Caco-2 (cell line): ENCODE measurements around the gene KCNH4. TPM values are rescaled to one million over a fixed set of nuclear protein-coding genes. Genes with fewer than 3 reads are reported as not detected.

Experiments
- BruUV-seq: library from RNA; stranded (reverse); fragments of 400-500 nt; replicated peaks from 2 replicates; lab custom pipeline; 2021; lab: Mats Ljungman, UMichigan
- CTCF ChIA-PET: fragments of 300-600 bp; sonication (Branson Sonifier 250); formaldehyde crosslinking; loops from one replicate; lab custom pipeline; 2022; ENCODE audit warnings: antibody characterized with exemption; lab: Charles Lee
- POLR2A ChIA-PET: fragments of 300-600 bp; sonication (Branson Sonifier 250); formaldehyde crosslinking; loops from one replicate; lab custom pipeline; 2022; ENCODE audit warnings: antibody characterized with exemption; lab: Charles Lee
- DNase-seq, 2 experiments: peaks; one replicate each; pipeline versions ENCODE4 v3.0.0 to v3.0.0-alpha.2; 2020 to 2022
- H3K27me3 ChIP-seq: replicated peaks from 2 replicates; pipeline ENCODE4 v1.6.0; 2011; ENCODE audit warnings: low read length; ENCODE audit not compliant: control insufficient read depth, insufficient read depth
- H3K36me3 ChIP-seq: 2 replicates; pipeline ENCODE4 v1.5.1; 2011; ENCODE audit warnings: low read length; ENCODE audit not compliant: control insufficient read depth, insufficient read depth
- H3K4me1 ChIP-seq: fragments of 250-450 bp; sonication (Bioruptor Pico); 2 replicates; pipeline ENCODE4 v1.5.1; 2020; ENCODE audit warnings: mild to moderate bottlenecking
- H3K4me3 ChIP-seq: 2 replicates; pipeline ENCODE4 v1.5.1; 2011; ENCODE audit warnings: low read depth, mild to moderate bottlenecking, control low read depth, low read length
- H3K9me3 ChIP-seq: fragments of 250-450 bp; sonication (Bioruptor Pico); 2 replicates; pipeline ENCODE4 v1.5.1; 2020; ENCODE audit warnings: mild to moderate bottlenecking, moderate library complexity
- H3K27ac Mint-ChIP-seq: one replicate; pipeline ENCODE4 v1.8.0; 2022; ENCODE audit warnings: mixed read lengths; ENCODE audit not compliant: unreplicated experiment
- H3K27me3 Mint-ChIP-seq: one replicate; pipeline ENCODE4 v1.8.0; 2022; ENCODE audit warnings: mixed read lengths; ENCODE audit not compliant: insufficient read depth, unreplicated experiment
- H3K36me3 Mint-ChIP-seq: one replicate; pipeline ENCODE4 v1.8.0; 2022; ENCODE audit warnings: mild to moderate bottlenecking, mixed read lengths; ENCODE audit not compliant: insufficient read depth, unreplicated experiment
- H3K4me1 Mint-ChIP-seq: one replicate; pipeline ENCODE4 v1.8.0; 2022; ENCODE audit warnings: low read depth, mixed read lengths; ENCODE audit not compliant: unreplicated experiment
- H3K4me3 Mint-ChIP-seq: one replicate; pipeline ENCODE4 v1.8.0; 2022; ENCODE audit warnings: mild to moderate bottlenecking, moderate library complexity, mixed read lengths; ENCODE audit not compliant: unreplicated experiment
- H3K9me3 Mint-ChIP-seq: one replicate; pipeline ENCODE4 v1.8.0; 2022; ENCODE audit warnings: mixed read lengths; ENCODE audit not compliant: unreplicated experiment
- intact Hi-C: fragments of 100-400 bp; cut with micrococcal nuclease; formaldehyde crosslinking; loops from one replicate; pipeline ENCODE4 v1.10.0; 2022; ENCODE audit not compliant: unreplicated experiment
- total RNA-seq: library from RNA; stranded (reverse); gene quantifications from 2 replicates; pipeline ENCODE4 v1.2.3, GENCODE V29; 2022
- TF ChIP-seq, protein P1 (sequence below), 2 experiments: fragments of 200-600 bp in 1 of 2; IDR thresholded peaks; 1 replicate in 1 of 2; 2 replicates in 1 of 2; pipeline versions ENCODE4 v1.5.1 to v1.8.0; 2011 to 2022; ENCODE audit warnings: antibody characterized with exemption in 1 of 2, control low read depth in 1 of 2, inconsistent platforms in 1 of 2, low read depth in 1 of 2, low read length in 1 of 2, mild to moderate bottlenecking in 1 of 2, moderate library complexity in 1 of 2; ENCODE audit not compliant: insufficient read depth in 1 of 2, severe bottlenecking in 1 of 2, unreplicated experiment in 1 of 2

The KCNH4 gene
- total RNA-seq, 1 experiment from 2014 or later = 0.07 TPM

DNA sequence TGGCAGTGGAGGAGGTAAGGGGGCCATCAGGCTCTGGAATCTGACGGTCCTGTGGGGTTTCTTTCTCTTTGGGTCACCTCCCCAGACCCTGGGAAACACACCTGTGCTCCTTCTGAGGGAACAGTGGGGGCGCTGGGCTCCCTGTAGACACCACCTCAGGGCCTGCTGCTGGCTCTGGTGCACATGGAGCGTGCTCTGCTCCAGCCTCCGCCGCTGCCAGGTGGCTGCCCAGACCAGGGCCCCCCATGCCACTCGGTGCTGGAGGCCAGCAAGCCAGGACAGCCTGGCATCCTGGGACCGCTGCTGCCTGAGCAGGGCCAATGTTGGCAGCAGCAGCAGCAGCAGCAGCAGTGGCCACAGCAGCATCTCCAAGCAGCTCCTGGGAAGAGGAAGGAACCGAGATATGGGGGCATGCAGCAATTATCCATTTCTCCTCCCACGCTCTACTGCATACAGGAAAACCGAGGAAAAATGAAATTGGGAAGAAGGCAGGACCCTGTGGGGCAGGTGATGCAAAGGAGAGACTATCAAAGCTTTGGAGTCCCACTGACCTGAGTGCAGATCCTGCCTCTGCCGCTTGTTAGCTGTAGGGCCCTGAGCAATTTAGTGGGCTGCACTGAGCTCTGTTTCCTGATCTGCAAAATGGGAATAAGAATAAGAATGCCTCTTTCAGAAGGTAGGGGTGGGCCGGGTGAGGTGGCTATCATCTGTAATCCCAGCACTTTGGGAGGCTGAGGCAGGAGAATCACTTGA lies 12.4 kb upstream of the KCNH4 start:
- Mint-ChIP-seq H3K27ac (peak overlapping the region; percentile 82), H3K36me3 (peaks cover 13% of the 10 kb centered on the region), H3K4me3 (peak overlapping the region; percentile 84), H3K27me3 (no peaks in the 10 kb centered on the region), H3K4me1 (peaks cover 16% of the 10 kb centered on the region), H3K9me3 (no peaks in the 10 kb centered on the region)
- Histone ChIP-seq H3K4me3 (peak overlapping the region; percentile 60), H3K27me3 (no peaks in the 10 kb centered on the region), H3K4me1 (peaks cover 11% of the 10 kb centered on the region), H3K36me3 (no peaks in the 10 kb centered on the region; the same call in 1 of the 2 replicates), H3K9me3 (no peaks in the 10 kb centered on the region)
- no peak for DNase-seq
- BruUV-seq = no TSS peak
- TF ChIP-seq, protein P1, sequence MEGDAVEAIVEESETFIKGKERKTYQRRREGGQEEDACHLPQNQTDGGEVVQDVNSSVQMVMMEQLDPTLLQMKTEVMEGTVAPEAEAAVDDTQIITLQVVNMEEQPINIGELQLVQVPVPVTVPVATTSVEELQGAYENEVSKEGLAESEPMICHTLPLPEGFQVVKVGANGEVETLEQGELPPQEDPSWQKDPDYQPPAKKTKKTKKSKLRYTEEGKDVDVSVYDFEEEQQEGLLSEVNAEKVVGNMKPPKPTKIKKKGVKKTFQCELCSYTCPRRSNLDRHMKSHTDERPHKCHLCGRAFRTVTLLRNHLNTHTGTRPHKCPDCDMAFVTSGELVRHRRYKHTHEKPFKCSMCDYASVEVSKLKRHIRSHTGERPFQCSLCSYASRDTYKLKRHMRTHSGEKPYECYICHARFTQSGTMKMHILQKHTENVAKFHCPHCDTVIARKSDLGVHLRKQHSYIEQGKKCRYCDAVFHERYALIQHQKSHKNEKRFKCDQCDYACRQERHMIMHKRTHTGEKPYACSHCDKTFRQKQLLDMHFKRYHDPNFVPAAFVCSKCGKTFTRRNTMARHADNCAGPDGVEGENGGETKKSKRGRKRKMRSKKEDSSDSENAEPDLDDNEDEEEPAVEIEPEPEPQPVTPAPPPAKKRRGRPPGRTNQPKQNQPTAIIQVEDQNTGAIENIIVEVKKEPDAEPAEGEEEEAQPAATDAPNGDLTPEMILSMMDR (IDR thresholded peaks at IDR 0.05; ENCODE audit: insufficient read depth in 1 of 2, low read depth in 1 of 2, low read length in 1 of 2, severe bottlenecking in 1 of 2, unreplicated experiment in 1 of 2) = no peak
- ChIA-PET POLR2A (no interaction called here), CTCF (interaction anchor here (0.5 to 1.9 kb wide), 5 partner anchors 9 to 166 kb away, joined by 3 to 15 read pairs (median 4); partner anchors contain the start of gene HCRT)
- intact Hi-C loops = no loop called here

DNA sequence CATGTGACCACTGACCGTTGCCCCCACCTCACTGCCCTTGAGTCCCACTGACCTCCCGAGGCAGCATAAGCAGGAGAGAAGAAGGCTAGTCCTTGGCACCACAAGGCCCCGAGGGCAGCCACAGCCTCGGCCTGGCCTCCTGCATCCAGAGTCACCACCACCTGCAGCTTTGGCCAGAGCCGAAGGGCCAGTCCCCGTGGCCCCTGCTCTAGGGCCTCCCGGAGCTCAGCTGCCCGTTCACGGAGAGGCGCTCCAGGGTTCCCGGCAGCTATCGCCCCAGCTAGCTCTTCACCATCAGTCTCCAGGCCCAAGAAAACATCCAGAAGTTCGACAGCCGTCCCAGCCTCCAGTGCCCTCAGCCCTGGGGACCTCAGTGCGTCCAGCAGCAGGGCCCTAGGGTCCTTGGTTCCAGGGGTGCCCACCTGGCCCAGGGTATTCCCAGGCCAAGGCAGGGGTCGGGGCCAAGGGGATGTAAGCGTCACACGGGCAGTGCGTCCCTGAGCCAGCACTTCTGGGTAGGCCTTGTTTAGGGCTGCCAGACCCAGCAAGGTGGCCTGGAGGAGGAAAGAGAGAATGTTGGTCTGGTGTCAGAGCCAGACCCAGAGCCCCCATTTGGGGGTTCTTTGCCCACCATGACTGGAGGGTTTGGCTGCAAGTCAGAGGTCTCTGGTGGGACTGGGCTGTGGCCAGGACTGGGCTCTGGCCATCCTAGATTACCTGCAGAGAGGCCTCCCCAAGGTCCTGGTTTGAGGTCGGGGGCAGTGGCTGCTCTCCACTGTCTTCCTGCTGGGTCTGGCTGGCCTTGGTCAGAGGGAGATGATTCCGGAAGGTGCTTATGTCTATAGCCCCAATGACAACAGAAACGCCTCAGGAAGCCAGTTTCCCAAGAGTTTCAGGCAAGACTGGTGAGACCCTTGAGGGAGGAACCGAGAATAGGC lies 11.5 kb upstream of the KCNH4 start:
- H3K36me3 ChIP-seq = no peaks in the 10 kb centered on the region; the same call in 1 of the 2 replicates
- ChIA-PET POLR2A (no interaction called here), CTCF (no interaction called here)
- no peak overlapping the region for H3K27ac Mint-ChIP-seq
- intact Hi-C loops = no loop called here
- DNase-seq = no peak
- H3K4me3 Mint-ChIP-seq = peak overlapping the region; percentile 84
- no peak overlapping the region for H3K4me3 ChIP-seq
- no peaks in the 10 kb centered on the region for H3K9me3 Mint-ChIP-seq
- no TSS peak for BruUV-seq
- H3K36me3 Mint-ChIP-seq = peaks cover 13% of the 10 kb centered on the region
- no peaks in the 10 kb centered on the region for H3K27me3 ChIP-seq
- no peaks in the 10 kb centered on the region for H3K9me3 ChIP-seq
- peaks cover 16% of the 10 kb centered on the region for H3K4me1 Mint-ChIP-seq
- H3K4me1 ChIP-seq = peaks cover 11% of the 10 kb centered on the region
- H3K27me3 Mint-ChIP-seq = no peaks in the 10 kb centered on the region
- TF ChIP-seq, protein P1 (IDR thresholded peaks at IDR 0.05; ENCODE audit: insufficient read depth in 1 of 2, low read depth in 1 of 2, low read length in 1 of 2, severe bottlenecking in 1 of 2, unreplicated experiment in 1 of 2) = no peak

DNA sequence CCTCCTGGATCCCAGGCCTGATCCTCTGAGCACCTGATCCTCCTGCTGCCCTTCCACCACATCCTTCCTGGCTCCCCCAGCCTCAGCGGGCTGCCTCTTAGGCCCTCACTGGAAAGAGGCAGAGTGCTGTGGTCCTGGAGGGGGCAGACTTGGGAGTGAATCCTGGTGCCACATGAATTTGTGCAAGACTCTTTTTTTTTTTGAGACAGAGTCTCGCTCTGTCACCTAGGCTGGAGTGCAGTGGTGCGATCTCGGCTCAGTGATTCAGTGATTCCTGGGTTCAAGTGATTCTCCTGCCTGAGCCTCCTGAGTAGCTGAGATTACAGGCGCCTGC lies 10.3 kb upstream of the KCNH4 start:
- TF ChIP-seq, protein P1 (IDR thresholded peaks at IDR 0.05; ENCODE audit: insufficient read depth in 1 of 2, low read depth in 1 of 2, low read length in 1 of 2, severe bottlenecking in 1 of 2, unreplicated experiment in 1 of 2) = no peak
- DNase-seq = no peak
- no peak overlapping the region for H3K4me3 Mint-ChIP-seq
- peaks cover 20% of the 10 kb centered on the region for H3K4me1 Mint-ChIP-seq
- Histone ChIP-seq H3K4me3 (no peak overlapping the region), H3K9me3 (no peaks in the 10 kb centered on the region), H3K4me1 (peaks cover 11% of the 10 kb centered on the region), H3K27me3 (no peaks in the 10 kb centered on the region), H3K36me3 (no peaks in the 10 kb centered on the region; the same call in 1 of the 2 replicates)
- H3K9me3 Mint-ChIP-seq = no peaks in the 10 kb centered on the region
- CTCF ChIA-PET = no interaction called here
- no TSS peak for BruUV-seq
- peaks cover 2% of the 10 kb centered on the region for H3K27me3 Mint-ChIP-seq
- POLR2A ChIA-PET = no interaction called here
- H3K27ac Mint-ChIP-seq = no peak overlapping the region
- intact Hi-C loops = no loop called here
- H3K36me3 Mint-ChIP-seq = peaks cover 6% of the 10 kb centered on the region
